22Rv1 (cell line): Measurements from ENCODE around the gene SETD1A.
"Not testable (repeated sequence)": the region's sequence is repeated elsewhere in the genome, so short reads cannot be mapped to it uniquely, and the experiment has no call there.

Experiments
- CTCF ChIP-seq: fragments of 450-650 bp; IDR thresholded peaks from 2 replicates; pipeline ENCODE4 v1.5.1; 2017; ENCODE audit warnings: mild to moderate bottlenecking
- ZFX ChIP-seq: fragments of 450-650 bp; IDR thresholded peaks from 2 replicates; pipeline ENCODE4 v1.6.1; 2017; ENCODE audit warnings: antibody characterized with exemption, borderline replicate concordance

GRCh38 chr16:31013292-31013691, 55.7 kb downstream of the SETD1A start:
- TF ChIP-seq CTCF, ZFX: not testable (repeated sequence)
